ENCODE results near the gene LACRT. TPM values are rescaled to one million over a fixed set of nuclear protein-coding genes. Genes with fewer than 3 reads are reported as not detected.

The LACRT gene
- total RNA-seq, 1 experiment from 2014 or later, result not detected

- CTCF ChIA-PET, result no interaction called here
- peaks cover 100% of the 10 kb centered on the region for H3K27me3 Mint-ChIP-seq (ENCODE audit: unreplicated experiment)
These were observed 53.3 kb downstream of the LACRT start for GRCh38 chr12:54581412-54581811.

More at GRCh38 chr12:54581412-54581811, 53.3 kb downstream of the LACRT start:
- Mint-ChIP-seq H3K4me1 (ENCODE audit: low read depth, unreplicated experiment) (no peaks in the 10 kb centered on the region), H3K4me3 (ENCODE audit: low read depth, unreplicated experiment) (no peak overlapping the region), H3K27ac (ENCODE audit: unreplicated experiment) (no peak overlapping the region), H3K9me3 (ENCODE audit: low read depth, unreplicated experiment) (no peaks in the 10 kb centered on the region), H3K36me3 (ENCODE audit: insufficient read depth, unreplicated experiment) (no peaks in the 10 kb centered on the region)
- TF ChIP-seq CTCF (IDR thresholded peaks at IDR 0.05; ENCODE audit: unreplicated experiment), result no peak
- BruUV-seq (replicated peaks), result no TSS peak
- intact Hi-C loops (cut with micrococcal nuclease; ENCODE audit: unreplicated experiment), result no loop called here
- DNase-seq, result no peak

Other genes starting within 250 kb of the LACRT start
- gene ITGA5, start 215.6 kb downstream of the LACRT start, total RNA-seq (2022), result 8.0 and 9.5 TPM in 2 replicates
- 85.7 and 94.5 TPM in 2 replicates for gene GTSF1, start 161.3 kb downstream of the LACRT start, total RNA-seq (2022)
- not detected in 2 replicates for gene NCKAP1L, start 137.1 kb downstream of the LACRT start, total RNA-seq (2022)
- not detected in 2 replicates for gene PDE1B, start 85.3 kb downstream of the LACRT start, total RNA-seq (2022)
- 0.26 TPM in 1 of 2 replicates, not detected in the other for gene PPP1R1A, start 46.2 kb downstream of the LACRT start, total RNA-seq (2022)
- not detected in 2 replicates for gene DCD, start 13.5 kb upstream of the LACRT start, total RNA-seq (2022)
- gene MUCL1, start 219.6 kb upstream of the LACRT start, total RNA-seq (2022), result not detected in 2 replicates